DMS153 treated with DMSO at 0.1 percent for 48 hours (cell line): Measurements from ENCODE around the gene RUNX2.

Source experiments
- DNase-seq: peaks from one replicate; lab custom pipeline; 2025; ENCODE audit not compliant: unreplicated experiment; lab: John Stamatoyannopoulos, UW

Gene RUNX2

DNA sequence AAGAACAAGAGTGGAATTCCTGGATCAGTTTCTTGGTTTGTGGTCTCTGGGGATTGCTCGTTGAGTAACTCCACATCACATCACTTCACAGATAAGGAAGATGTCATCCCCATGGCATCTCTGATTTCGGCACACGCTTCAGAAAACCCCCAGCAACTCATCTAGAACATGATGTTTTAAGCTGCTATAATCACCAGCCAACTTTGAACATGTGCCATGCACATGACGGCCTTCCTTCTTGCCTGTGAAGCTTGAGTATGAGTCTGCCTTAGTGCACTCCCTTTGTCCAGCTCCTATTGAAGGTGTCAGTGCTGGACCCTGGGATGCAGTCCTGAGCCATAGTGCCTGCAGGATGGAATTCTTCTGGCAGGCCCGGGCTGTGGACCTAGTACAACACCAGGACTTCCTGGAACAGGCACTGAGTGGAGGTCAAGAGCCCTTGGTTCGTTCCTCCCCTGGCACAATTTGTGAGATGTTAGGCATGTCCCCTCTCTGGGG lies 281.1 kb downstream of the RUNX2 start:
- DNase-seq: no peak

DNA sequence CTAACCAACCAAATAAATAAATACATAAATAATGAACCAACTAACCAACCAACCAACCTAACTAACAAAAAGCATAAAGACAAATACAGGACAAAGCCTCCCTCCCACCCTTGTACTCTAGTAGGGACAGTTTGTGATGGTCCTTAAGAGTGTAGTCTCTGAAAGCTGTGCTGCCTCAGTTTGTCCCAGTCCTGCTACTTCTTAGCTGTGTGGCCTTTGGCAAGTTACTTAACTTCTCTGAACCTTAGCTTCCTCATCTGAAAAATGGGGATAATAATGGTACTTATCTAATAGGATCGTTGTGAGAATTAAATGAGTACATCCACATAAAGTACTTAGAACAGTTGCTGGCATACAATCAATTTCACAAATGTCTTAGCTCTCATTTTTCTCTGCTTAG lies 282.2 kb downstream of the RUNX2 start:
- DNase-seq: no peak

DNA sequence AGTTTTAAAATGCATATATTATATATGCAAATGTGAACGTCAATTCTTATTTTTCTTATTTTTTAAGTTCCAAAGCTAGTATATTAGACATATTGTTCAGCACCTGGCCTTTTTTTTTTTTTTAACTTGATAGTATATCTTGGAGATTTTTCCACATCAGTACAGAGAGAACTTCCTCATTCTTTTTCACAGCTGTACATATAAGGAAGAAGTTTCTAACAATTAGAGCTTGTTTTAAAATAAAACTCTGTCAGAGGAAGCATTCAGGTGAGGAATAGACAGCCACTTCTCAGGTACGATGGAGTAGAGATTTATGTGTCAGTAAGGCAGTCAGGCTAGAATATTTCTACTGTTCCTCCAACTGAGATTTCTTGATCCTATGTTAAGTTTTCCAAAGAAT lies 282.7 kb downstream of the RUNX2 start:
- DNase-seq: no peak

DNA sequence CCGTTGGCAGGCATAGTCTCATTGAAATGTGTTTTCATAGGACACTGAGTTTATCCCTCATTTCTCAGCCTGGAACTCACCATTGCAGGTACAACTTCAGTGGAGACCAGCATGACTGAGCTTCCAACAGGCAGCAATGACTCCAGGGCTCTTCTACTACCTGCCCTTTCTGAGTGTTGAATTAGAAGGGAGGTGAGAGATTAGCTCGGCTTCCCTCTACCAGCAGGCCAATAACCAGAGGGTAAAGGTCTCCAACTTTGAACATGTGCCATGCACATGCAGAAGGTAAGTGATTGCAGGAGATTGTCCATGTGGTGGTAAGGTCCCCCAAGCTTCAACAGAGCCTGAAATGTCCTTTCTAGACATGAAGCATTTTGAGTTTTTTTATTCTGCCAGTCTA lies 283.4 kb downstream of the RUNX2 start:
- no peak for DNase-seq

DNA sequence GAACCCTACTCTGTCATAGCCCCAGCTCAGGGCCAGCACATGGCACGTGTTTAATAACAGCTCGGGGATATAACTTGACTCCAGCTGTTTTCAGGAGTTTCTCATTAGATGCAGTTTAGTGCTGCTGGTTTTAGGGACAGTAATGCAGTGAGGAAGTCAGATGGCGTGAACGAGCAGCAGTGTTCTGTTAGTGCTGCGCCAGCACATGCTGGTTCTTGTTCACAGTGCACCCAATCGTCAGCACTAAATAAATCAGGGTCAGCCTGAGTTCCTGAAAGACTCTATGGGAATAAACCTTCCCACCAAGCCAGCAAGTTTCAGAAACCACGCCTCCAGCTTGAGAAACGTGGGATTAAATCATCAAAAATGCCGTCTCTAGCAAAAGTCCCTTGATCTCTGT lies 285.5 kb downstream of the RUNX2 start:
- no peak for DNase-seq

DNA sequence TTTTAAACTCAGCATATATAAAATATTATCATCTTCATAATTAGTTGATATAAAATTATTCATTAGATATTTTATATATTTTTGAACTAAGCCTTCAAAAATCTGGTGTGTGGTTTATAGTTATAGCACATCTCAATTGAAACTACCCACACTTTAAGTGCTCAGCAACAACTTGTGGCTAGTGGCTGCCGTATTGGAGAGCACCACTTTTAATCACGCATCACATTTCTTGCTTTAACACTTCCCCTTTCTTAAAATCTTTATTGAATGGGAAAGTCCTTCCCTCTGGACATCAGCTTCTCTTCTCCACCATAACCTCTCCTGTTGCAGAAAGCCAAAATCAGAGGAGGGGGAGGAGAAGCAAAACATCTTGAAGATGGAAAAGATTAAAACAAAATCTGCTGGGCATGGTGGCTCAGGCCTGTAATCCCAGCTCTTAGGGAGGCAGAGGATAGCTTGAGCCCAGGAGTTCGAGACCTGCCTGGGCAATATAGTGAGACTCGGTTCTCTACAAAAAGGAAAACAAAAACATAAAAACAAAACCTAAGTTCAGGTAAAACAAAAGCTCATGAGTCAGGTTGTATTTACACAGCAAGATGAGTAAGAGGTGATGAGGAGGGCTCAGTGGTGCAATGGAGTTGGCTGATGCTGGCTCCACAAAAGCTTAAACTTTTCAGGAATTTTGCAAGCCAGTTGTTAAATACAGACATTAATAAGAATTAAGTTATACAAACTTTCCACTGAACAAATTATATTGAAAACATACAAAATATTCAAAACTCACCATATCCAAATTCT lies 286.6 kb downstream of the RUNX2 start:
- DNase-seq: no peak

DNA sequence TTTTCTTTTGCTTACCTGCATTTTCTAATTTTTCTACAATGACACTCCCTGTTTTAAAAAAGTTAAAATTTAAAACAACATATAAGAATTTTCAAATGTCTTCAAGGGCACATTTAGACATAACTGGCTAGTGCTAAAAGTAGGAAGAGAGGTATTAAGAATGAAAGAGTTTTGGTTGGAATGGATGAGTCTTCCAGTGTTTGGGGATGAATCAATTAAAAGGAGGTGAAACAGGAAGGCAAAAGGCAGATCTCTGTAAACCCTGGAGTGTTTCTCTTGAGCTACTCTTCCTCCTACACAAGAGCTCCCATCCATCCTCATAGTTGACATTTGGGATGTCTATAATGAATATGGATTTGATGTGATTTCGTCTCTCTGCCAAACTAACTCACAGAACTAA lies 288.1 kb downstream of the RUNX2 start:
- DNase-seq: no peak

DNA sequence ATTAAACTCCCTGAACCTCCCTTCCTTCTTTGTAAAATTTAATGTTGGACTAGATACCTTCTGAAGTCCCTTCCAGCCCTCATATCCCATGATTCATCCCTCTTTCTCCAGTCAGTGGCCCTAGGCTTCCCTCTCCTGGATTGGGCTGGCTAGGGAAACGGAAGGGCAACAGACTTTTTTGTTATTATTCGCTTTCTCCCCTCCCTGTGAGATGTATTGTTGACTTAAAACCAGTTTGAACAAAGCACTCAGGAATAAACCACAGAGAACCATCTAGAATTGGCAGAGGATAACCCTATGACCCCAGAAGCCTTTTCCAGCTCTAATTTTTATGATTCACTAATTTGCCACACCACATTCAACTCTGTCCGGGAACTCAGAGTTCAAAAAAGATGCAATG lies 289.3 kb downstream of the RUNX2 start:
- no peak for DNase-seq

DNA sequence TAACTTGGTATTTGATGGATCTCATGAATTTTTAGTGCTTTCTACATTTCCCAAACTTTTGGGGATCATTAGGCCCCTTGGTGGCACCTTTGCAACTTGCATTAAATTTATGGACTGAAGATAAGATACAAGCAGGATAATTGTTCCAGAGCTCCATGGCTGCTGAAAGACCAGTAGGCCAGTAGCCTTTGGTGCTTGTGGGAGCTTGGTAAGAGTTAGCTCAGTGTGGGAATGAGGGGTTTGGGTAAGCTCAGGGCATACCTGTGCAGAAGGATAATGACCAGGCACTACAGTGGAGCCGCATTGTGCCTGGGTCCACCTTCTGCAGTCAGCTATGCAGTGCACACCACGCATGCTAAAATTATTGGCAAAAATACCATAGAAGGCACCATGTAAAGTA lies 290.1 kb downstream of the RUNX2 start:
- no peak for DNase-seq

DNA sequence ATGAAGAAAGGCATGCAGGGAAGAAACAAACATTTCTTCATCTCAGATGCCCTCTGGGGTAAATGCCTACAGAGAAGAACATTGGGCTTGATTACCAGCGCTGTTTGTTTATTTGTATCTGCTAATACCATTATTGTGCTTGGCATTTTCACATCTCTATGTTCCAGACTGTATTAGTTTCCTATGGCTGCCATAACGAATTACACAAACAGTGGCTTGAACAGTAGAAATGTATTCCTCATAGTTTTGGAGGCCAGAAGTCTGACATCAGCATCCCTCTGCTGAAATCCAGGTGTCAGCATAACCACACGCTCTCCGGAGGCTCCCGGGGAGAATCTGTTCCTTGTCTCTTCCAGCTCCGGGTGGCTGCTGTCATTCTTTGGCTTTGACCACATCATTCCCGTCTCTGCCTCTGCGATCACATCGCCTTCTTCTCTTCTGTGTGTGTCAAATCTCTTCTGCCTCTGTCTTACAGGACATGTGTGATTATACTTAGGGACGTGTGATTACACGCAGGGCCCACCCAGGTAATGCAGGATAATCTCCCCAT lies 291.2 kb downstream of the RUNX2 start:
- DNase-seq: no peak

DNA sequence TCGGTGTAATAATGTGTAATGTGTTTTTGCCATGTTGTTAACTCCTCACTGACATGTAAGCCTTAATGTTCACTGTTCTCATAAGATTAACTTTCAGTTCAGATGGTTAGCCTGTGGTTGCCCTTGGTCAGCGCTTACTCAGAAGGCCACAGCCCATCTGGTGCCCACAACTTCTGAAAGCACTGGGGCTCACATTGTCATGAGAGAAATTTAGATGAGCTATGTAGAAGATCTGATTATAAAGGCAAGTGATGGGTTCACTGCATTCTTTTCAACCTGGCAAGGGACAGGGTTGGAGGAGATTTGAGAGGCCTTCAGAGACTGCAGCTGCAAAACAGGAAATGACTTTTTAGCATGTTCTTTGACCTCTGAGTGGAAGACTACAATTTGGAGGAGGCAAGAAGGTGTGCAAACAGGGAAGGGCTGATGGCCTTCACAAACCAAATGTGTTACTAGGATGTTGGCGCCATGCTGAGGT lies 291.9 kb downstream of the RUNX2 start:
- DNase-seq: no peak

DNA sequence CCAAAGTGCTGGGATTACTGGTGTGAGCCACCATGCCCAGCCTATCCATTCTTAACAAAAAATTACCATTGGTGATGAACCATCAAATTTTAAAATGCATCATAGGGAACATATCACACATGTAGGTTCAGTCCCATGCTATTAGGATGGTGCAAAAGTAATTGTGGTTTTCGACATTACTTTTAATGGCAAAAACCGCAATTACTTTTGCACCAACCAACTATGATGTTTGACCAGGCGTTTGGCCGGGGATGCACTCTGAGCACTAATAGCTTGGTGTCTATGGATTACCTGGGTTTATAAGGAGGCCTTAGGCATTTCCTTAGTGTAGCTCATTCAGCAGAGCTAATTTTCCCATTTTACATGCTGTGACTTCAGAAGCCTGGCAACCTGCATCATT lies 296.1 kb downstream of the RUNX2 start:
- no peak for DNase-seq

DNA sequence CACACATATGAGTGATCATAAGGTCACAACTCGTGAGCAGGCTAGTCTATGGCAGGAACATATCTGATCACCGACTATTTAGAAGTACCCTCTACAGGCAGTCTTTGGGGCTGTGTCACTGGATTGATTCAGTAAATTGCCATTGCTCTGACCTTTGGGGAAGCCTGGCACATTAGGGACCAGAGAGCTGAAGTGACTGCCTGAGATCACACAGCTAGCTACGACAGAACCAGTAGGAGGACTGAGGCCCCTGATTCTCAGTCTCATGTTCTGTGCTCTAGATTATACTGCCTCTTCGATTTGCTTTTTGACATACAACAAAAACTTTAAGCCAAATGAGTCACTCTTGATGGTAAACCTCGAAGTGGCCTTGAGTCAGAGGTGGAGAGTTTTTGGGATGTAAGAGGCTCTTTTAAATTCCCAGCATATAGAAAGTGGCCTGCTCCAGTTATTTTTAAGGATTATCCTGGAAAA lies 297.1 kb downstream of the RUNX2 start:
- no peak for DNase-seq

DNA sequence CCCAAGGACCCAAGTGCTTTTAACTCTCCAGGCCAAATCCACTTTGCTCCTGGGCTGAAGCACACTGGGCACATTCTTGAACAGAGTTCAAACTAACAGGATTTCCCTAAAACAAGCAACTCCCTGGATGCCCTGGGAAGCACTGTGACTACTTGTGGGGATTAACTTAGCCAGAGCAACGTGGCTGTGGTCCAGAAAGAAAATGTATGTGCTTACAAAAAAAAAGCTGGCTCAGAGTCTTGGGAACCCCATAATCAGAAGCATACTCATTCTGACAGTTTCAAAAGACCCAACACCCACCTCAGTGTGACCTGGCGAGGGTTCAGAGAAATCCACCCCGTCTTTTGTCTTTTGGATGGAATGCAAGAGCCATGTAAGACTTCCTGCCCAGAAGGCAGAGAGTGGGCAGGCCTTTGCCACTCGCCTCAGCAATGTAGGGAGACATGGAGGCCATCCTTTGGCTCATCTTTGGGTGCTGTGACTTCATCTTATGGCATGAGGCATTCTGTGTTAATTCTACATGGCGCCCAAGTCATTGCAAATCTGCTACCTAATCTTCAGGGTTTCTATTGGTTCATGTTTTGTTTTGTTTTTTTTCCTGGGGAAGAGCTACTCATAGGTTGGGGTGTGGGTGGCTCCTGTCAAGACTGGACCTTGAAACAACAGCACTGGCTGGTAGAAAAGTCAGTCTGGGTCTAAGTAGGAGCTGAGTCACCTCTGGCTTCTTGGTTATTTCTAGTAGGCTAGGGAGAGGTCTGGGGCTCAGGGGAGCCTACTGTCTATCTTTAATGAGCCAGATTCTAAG lies 298.2 kb downstream of the RUNX2 start:
- DNase-seq: no peak

DNA sequence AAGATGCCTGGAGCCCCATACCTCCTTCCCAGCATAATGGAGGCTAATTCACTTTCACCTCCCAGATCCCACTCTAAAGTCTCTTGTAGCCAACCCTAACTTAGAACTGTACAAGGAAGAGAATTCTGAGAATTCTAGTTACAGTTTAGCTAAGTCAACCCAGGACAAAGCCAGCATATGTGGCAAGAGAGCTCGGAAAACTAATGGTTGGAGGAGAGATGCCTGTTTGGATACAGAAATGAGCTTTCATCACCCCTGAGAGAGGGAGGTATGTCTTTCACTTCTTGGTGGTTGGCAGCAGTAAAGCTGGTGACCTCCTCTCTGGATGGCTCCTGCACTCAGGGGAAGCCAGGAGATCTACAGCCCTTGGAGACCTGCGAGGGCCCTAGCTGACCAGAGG lies 302.2 kb downstream of the RUNX2 start:
- no peak for DNase-seq

DNA sequence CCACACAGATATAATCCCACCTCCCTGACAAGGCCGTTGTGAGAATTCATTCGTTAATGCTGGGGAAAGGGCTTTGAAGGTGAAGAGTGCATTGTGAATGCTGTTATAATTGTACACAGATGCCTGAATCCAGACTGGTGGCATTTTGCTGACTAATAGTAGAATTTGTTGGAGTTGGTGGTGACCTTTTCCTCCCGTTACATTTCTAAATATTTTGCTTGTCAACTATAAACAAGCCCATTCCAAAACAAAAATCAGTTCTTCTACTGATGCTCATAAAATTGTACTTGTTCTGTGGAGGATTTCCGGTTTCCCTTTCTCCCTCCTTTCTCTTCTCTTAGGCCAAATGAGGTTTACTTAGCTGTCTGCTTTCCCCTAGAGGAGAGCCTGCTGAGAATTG lies 302.7 kb downstream of the RUNX2 start:
- no peak for DNase-seq

DNA sequence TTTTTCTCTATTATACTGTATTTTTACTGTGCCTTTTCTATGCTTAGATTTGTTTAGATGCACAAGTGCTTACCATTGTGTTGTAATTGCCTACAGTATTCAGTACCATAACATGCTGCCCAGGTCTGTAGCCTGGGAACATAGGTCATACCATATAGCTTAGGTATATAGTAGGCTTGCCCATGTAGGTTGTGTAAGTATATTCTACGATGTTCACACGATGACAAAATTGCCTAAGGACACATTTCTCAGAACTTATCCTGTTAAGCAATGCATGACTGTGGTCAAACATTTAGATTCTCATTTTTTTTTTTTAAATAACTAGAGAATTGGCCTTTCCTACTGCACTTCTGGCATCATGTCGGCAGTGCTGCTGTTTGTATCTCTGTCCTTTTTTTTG lies 303.3 kb downstream of the RUNX2 start:
- no peak for DNase-seq

DNA sequence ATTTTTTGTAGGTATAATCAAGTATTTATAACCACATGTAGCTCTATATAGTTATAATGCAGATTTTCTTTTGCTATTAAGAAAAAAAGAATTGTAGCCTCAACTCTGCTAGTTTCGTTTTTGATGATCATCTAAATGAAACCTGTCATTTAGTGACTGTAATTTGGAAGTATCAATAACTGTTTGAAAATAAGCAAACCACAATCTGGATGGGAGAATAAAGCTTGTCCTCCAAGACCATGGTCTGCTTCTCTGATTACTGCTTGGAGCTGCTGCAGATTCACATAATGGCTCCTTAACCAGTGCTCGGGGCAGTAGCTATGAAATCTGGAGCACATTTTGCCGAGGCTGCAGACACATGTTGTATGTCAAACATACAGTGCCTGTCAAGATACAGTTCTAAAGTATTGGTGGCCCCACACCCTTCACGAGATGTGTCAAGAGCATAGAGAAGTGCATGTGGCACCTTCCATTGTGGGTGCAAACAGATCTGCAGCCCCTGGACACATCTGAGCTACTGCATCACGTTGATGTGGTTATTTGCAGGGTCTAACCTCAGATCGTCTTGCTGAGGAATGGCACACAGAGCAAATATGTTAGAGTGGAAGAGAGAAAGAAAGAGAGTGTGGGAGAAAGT lies 305.3 kb downstream of the RUNX2 start:
- no peak for DNase-seq

DNA sequence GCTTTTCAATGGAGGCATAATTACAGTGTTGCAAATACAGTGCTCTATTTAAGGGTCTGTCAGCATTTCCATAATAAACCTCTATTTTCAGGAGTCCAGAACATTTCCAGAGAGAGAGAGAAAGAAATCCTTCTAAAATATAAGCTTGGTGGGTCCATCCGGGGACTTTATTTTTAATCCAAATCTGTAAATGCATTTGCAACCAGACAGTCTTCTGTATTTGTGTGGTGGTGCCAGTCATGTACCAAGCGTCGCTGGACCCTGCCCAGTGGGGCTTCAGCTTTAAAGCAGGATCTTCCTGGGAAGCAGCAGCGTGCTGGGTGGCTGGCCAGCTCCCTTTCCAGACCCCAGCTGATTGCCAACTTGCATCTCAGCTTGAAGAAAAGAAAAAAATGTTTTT lies 306.1 kb downstream of the RUNX2 start:
- no peak for DNase-seq

DNA sequence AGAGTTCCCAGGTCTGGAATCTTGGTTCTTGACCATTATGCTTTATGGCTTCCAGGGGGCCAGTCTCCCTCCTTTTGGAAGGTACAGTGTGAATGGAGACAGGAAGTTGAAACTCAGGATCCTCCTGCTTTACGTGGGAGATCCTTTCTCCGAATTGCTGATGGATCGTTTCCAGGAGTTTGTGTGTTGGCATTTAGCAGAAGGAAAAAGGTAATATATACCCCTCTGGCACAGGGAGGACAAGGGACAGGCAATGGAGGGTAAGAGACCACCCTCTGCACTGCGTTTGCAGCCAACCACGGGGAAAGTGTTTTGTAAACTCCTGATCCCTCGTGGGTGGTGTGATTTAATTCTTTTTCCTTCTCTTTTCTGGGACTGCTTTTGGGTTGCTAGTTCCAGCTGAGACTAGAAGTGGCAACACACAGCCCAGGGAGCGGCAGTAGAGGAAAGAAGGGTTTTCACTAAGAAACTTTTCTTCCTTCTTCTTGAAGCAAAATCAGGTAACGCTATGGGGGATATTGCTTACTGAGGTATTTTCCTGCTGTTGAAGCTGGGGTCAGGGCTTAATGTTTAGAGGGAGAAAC lies 307.2 kb downstream of the RUNX2 start:
- no peak for DNase-seq

DNA sequence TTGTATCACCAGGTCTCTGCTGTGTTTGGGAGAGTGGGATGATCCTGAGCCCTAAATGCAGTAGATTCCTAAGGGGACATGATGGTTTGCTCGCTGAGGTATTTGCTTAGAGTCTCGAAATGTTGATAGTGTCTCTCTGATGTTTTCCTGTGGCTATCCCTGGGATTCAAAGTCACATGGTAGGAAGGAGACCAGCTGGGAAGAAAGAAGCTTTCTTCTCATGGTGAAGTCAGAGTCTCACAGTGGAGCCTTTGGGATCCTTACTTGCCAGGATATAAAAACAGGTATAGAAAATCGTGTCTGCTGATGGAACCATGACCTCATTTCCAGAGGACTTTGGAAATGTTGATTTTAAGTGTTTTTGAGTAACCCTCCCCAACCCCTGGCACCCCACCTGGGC lies 308.9 kb downstream of the RUNX2 start:
- no peak for DNase-seq
